Left lobe of liver (tissue), 2 donors: Measurements from ENCODE around the gene MYO9B. TPM values are rescaled to one million over a fixed set of nuclear protein-coding genes. Genes with fewer than 3 reads are reported as not detected.
A peak's percentile ranks its signal among the peaks of the same experiment; 100 is the strongest.

Source experiments
- ATAC-seq: fragments of 200-7000 bp; cut with Tn5 transposase; one replicate; pipeline ENCODE4 v1.9.1; 2020; ENCODE audit warnings: mild to moderate bottlenecking, moderate library complexity
- DNase-seq: peaks from one replicate; pipeline ENCODE4 v3.0.0-alpha.2; 2020; ENCODE audit warnings: low spot score
- total RNA-seq: library from RNA; stranded (reverse); gene quantifications from one replicate; pipeline ENCODE4 v1.2.1, GENCODE V29; 2021
- donor health status: DM: no; HTN: no; CAD: no; lungs with moderate emphysema.
- donor health status: DM: no; HTN: yes; CAD: no.

The MYO9B gene
- total RNA-seq, result 28.9 TPM

- peak; percentile 93 for ATAC-seq
These were observed at the start of gene MYO9B, which contains the start of gene HAUS8 for GRCh38 chr19:17075035-17075863. Gene MYO9B, plus strand, starts transcription at chr19:17075777. Its CDS starts 25,941 bp downstream, at chr19:17101718. Gene HAUS8, minus strand, starts transcription at chr19:17075452. Its CDS starts 30 bp downstream, at chr19:17075422.

GRCh38 chr19:17025991-17026658, 49.5 kb upstream of the MYO9B start:
- no peak for DNase-seq
- peak; percentile 25 for ATAC-seq

More at GRCh38 chr19:17075035-17075863, at the start of gene MYO9B, which contains the start of gene HAUS8:
- peak; percentile 100 for DNase-seq

GRCh38 chr19:17026706-17027534, 48.7 kb upstream of the MYO9B start, which contains the start of gene CPAMD8:
Gene CPAMD8, minus strand, starts transcription at chr19:17026810. Its CDS starts 168 bp downstream, at chr19:17026642.
- DNase-seq (no peak), ATAC-seq (no peak)

GRCh38 chr19:17027535-17027975, 48.0 kb upstream of the MYO9B start:
- DNase-seq (no peak), ATAC-seq (no peak)

- ATAC-seq (no peak), DNase-seq (no peak)
These were observed 43.8 kb upstream of the MYO9B start for GRCh38 chr19:17031741-17032140.

GRCh38 chr19:17035842-17036424, 39.6 kb upstream of the MYO9B start:
- DNase-seq (no peak), ATAC-seq (no peak)

GRCh38 chr19:17036640-17037039, 38.9 kb upstream of the MYO9B start:
- ATAC-seq, result no peak

GRCh38 chr19:17037184-17037583, 38.4 kb upstream of the MYO9B start:
- DNase-seq (no peak), ATAC-seq (no peak)

More at GRCh38 chr19:17036640-17037039, 38.9 kb upstream of the MYO9B start:
- no peak for DNase-seq

GRCh38 chr19:17037966-17038500, 37.5 kb upstream of the MYO9B start:
- ATAC-seq, result no peak
- DNase-seq, result no peak

- no peak for DNase-seq
- peak; percentile 59 for ATAC-seq
These were observed 33.6 kb upstream of the MYO9B start for GRCh38 chr19:17041976-17042375.

GRCh38 chr19:17043744-17044143, 31.8 kb upstream of the MYO9B start:
- DNase-seq, result no peak
- ATAC-seq, result no peak

- ATAC-seq, result no peak
- DNase-seq, result no peak
These were observed 29.6 kb upstream of the MYO9B start for GRCh38 chr19:17045907-17046502.

GRCh38 chr19:17048885-17049453, 26.6 kb upstream of the MYO9B start:
- DNase-seq (no peak), ATAC-seq (no peak)

- DNase-seq (no peak), ATAC-seq (no peak)
These were observed 25.8 kb upstream of the MYO9B start for GRCh38 chr19:17049711-17050280.

- peak; percentile 76 for ATAC-seq
- no peak for DNase-seq
These were observed 23.1 kb upstream of the MYO9B start for GRCh38 chr19:17052439-17052838.

GRCh38 chr19:17054746-17055145, 20.8 kb upstream of the MYO9B start:
- ATAC-seq, result no peak
- no peak for DNase-seq

GRCh38 chr19:17055636-17056035, 19.9 kb upstream of the MYO9B start:
- no peak for ATAC-seq
- DNase-seq, result no peak

GRCh38 chr19:17058236-17058635, 17.3 kb upstream of the MYO9B start:
- no peak for DNase-seq
- no peak for ATAC-seq

GRCh38 chr19:17060802-17061201, 14.8 kb upstream of the MYO9B start:
- no peak for DNase-seq
- no peak for ATAC-seq
